Measurements from ENCODE around the gene SPRR2E.

DNA sequence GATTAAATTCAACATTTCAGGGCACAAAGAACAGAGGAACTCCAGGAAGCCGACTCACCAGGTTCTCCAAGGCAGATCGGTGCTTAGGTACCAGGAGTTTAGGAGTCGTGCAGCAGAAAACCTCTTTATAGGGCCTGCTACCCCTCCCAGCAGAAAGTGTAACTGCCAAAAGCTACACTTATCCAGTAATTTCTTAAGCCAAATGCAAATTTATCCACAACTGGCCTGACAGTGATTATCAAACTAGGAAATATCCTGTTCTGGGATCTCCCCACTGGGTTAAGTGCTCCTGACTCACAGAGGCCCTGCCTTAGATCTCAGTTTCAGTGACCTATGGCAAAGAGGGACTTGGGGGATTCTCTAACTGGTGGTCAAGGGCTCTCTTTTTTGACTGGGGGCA is 19.1 kb upstream of the SPRR2E start, which contains the start of gene SPRR2F:
- TF ChIP-seq POLR2A (IDR thresholded peaks at IDR 0.05; ENCODE audit: low read length): no peak
- no peak for TF ChIP-seq GATA1 (IDR thresholded peaks at IDR 0.05; ENCODE audit: low read depth, low read length)
